ENCODE measurements around the gene RGS9.

The RGS9 gene

GRCh38 chr17:65167566-65167965 is 30.4 kb downstream of the RGS9 start:
- TF ChIP-seq CTCF (conservative IDR thresholded peaks at IDR 0.05; ENCODE audit: low read depth, low read length): no peak
- H3K4me3 ChIP-seq (ENCODE audit: low read length): no peak overlapping the region
- DNase-seq (ENCODE audit: low read depth): no peak

- H3K4me3 ChIP-seq (ENCODE audit: low read length): no peak overlapping the region
- no peak for DNase-seq (ENCODE audit: low read depth)
- TF ChIP-seq CTCF (conservative IDR thresholded peaks at IDR 0.05; ENCODE audit: low read depth, low read length): no peak
These were observed 32.5 kb downstream of the RGS9 start for GRCh38 chr17:65169691-65170090.

GRCh38 chr17:65170839-65171238 is 33.7 kb downstream of the RGS9 start:
- TF ChIP-seq CTCF (conservative IDR thresholded peaks at IDR 0.05; ENCODE audit: low read depth, low read length): no peak
- no peak overlapping the region for H3K4me3 ChIP-seq (ENCODE audit: low read length)
- DNase-seq (ENCODE audit: low read depth): no peak

GRCh38 chr17:65171752-65172151 is 34.6 kb downstream of the RGS9 start:
- TF ChIP-seq CTCF (conservative IDR thresholded peaks at IDR 0.05; ENCODE audit: low read depth, low read length): no peak
- no peak for DNase-seq (ENCODE audit: low read depth)
- no peak overlapping the region for H3K4me3 ChIP-seq (ENCODE audit: low read length)

- H3K4me3 ChIP-seq (ENCODE audit: low read length): no peak overlapping the region
- DNase-seq (ENCODE audit: low read depth): no peak
- no peak for TF ChIP-seq CTCF (conservative IDR thresholded peaks at IDR 0.05; ENCODE audit: low read depth, low read length)
These were observed 35.4 kb downstream of the RGS9 start for GRCh38 chr17:65172496-65173136.

GRCh38 chr17:65173284-65173793 is 36.2 kb downstream of the RGS9 start:
- no peak overlapping the region for H3K4me3 ChIP-seq (ENCODE audit: low read length)
- TF ChIP-seq CTCF (conservative IDR thresholded peaks at IDR 0.05; ENCODE audit: low read depth, low read length): no peak
- DNase-seq (ENCODE audit: low read depth): no peak

- DNase-seq (ENCODE audit: low read depth): no peak
- H3K4me3 ChIP-seq (ENCODE audit: low read length): no peak overlapping the region
- TF ChIP-seq CTCF (conservative IDR thresholded peaks at IDR 0.05; ENCODE audit: low read depth, low read length): no peak
These were observed 37.0 kb downstream of the RGS9 start for GRCh38 chr17:65173976-65174683.
